ENCODE results near the gene MYH11. TPM values are rescaled to one million over a fixed set of nuclear protein-coding genes. Genes with fewer than 3 reads are reported as not detected.

MYH11 gene
- total and polyA plus RNA-seq, 2 experiments from 2014 or later: 2.0 to 12.2 TPM

DNA sequence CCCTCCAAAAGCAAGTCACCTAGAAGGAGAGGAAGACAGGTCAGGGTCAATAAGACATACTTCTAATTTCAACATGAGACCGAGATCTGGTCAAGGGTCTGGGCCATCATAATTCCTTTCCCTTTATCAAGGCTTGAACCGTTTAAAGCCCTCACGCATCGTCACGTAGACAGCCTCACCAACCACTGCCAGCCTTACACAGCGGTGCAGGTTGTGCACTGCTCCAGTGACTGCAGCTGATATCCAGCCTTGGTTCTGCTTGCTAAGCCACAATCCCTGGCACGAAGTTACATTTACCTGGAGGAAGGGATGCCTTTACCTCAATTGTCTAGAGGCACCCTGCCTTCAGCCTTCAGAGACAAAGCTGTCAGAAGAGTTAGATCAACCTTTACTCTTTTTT lies 85.1 kb downstream of the MYH11 start:
- Histone ChIP-seq H3K36me3 (no peaks in the 10 kb centered on the region), H3K27me3 (peaks cover 71% of the 10 kb centered on the region), H3K4me1 (ENCODE audit: low read depth) (no peaks in the 10 kb centered on the region), H3K27ac (no peak overlapping the region), H3K4me3 (no peak overlapping the region), H3K9me3 (ENCODE audit: low read depth) (no peaks in the 10 kb centered on the region)
- TF ChIP-seq, protein P1, sequence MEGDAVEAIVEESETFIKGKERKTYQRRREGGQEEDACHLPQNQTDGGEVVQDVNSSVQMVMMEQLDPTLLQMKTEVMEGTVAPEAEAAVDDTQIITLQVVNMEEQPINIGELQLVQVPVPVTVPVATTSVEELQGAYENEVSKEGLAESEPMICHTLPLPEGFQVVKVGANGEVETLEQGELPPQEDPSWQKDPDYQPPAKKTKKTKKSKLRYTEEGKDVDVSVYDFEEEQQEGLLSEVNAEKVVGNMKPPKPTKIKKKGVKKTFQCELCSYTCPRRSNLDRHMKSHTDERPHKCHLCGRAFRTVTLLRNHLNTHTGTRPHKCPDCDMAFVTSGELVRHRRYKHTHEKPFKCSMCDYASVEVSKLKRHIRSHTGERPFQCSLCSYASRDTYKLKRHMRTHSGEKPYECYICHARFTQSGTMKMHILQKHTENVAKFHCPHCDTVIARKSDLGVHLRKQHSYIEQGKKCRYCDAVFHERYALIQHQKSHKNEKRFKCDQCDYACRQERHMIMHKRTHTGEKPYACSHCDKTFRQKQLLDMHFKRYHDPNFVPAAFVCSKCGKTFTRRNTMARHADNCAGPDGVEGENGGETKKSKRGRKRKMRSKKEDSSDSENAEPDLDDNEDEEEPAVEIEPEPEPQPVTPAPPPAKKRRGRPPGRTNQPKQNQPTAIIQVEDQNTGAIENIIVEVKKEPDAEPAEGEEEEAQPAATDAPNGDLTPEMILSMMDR (IDR thresholded peaks at IDR 0.05; ENCODE audit: low read depth, low read length): no peak
- no peak for DNase-seq (ENCODE audit: low read depth in 1 of 2, low spot score in 1 of 2)

DNA sequence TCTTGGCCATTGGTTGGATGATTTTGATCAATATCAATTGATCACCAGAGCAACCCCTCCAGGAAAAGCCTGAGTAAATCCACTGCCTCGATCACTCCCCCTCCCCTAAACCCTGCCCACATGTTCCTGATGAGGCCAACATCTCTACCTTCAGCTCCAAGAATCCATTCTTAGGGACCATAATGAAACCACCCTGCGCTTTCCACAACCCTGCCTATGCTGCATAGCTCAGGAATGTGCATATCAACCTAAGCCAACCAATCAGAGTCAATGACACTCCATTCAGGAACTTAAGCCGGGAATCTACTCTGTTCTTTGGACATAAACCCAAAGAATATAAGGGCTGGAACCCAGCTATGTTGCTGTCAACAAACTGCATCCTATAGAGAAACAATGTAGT lies 86.3 kb downstream of the MYH11 start:
- Histone ChIP-seq H3K4me1 (ENCODE audit: low read depth) (no peaks in the 10 kb centered on the region), H3K27me3 (peaks cover 59% of the 10 kb centered on the region), H3K27ac (no peak overlapping the region), H3K36me3 (no peaks in the 10 kb centered on the region), H3K4me3 (no peak overlapping the region), H3K9me3 (ENCODE audit: low read depth) (no peaks in the 10 kb centered on the region)
- TF ChIP-seq, protein P1 (IDR thresholded peaks at IDR 0.05; ENCODE audit: low read depth, low read length): no peak
- peak in 1 of 2 donors; percentile 92 for DNase-seq (ENCODE audit: low read depth in 1 of 2, low spot score in 1 of 2)

DNA sequence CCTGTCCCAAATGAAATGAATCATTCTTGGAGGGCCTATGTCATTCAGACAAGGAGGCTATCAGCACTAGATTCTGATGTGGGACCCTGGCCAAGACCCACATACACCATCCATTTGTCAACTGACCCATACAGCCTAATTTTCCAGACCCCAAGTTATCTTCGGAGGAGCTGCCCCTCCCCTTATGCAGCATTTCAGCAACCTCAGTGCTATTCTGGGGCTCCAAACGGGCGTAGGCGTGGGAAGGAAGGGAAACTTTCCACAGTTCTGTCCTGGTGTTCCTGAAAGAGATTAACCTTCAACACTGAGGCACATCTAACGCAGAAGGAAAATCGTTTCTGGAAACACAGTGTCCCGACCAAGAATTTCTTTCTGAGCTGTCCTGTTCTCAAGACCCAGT lies 86.7 kb downstream of the MYH11 start:
- H3K27me3 ChIP-seq: peaks cover 57% of the 10 kb centered on the region
- no peak overlapping the region for H3K4me3 ChIP-seq
- H3K27ac ChIP-seq: no peak overlapping the region
- H3K9me3 ChIP-seq (ENCODE audit: low read depth): no peaks in the 10 kb centered on the region
- DNase-seq (ENCODE audit: low read depth in 1 of 2, low spot score in 1 of 2): peak in 1 of 2 donors; percentile 94
- H3K4me1 ChIP-seq (ENCODE audit: low read depth): no peaks in the 10 kb centered on the region
- TF ChIP-seq, protein P1 (IDR thresholded peaks at IDR 0.05; ENCODE audit: low read depth, low read length): no peak
- H3K36me3 ChIP-seq: no peaks in the 10 kb centered on the region

DNA sequence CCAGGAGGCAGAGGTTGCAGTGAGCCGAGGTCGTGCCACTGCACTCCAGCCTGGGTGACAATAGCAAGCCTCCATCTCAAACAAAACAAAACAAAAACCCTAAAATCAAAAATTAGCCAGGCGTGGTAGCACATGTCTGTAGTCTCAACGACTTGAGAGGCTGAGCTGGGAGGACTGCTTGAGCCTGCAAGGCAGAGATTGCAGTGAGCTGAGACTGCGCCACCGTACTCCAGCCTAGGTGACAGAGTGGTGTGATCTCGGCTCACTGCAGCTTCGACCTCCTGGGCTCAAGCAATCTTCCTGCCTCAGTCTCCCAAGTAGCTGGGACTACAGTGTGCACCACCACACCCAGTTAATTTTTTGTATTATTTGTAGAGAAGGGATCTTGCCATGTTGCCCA lies 87.6 kb downstream of the MYH11 start:
- no peak for DNase-seq (ENCODE audit: low read depth in 1 of 2, low spot score in 1 of 2)
- no peaks in the 10 kb centered on the region for H3K4me1 ChIP-seq (ENCODE audit: low read depth)
- TF ChIP-seq, protein P1 (IDR thresholded peaks at IDR 0.05; ENCODE audit: low read depth, low read length): no peak
- H3K36me3 ChIP-seq: no peaks in the 10 kb centered on the region
- H3K9me3 ChIP-seq (ENCODE audit: low read depth): no peaks in the 10 kb centered on the region
- peaks cover 57% of the 10 kb centered on the region for H3K27me3 ChIP-seq
- H3K4me3 ChIP-seq: no peak overlapping the region
- H3K27ac ChIP-seq: no peak overlapping the region

DNA sequence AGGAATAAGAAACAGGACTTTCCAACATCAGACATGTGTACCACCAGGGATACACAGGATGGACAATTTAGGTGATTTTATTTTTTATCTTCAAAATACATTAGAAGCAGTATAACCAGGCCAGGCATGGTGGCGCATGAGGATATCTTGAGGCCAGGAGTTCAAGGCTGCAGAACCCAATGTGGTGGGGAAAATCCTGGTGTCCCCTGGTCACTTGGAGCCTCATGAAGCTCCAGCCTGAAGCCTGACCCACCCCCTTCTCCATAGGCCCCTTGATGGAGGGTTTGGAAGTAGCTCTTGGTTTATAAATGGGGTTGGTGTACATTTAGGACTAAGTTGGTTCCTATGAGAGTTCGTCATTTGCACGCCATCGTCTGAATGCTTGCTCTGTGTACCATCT lies 88.6 kb downstream of the MYH11 start:
- no peaks in the 10 kb centered on the region for H3K36me3 ChIP-seq
- peaks cover 57% of the 10 kb centered on the region for H3K27me3 ChIP-seq
- no peak overlapping the region for H3K27ac ChIP-seq
- TF ChIP-seq, protein P1 (IDR thresholded peaks at IDR 0.05; ENCODE audit: low read depth, low read length): no peak
- no peak for DNase-seq (ENCODE audit: low read depth in 1 of 2, low spot score in 1 of 2)
- no peak overlapping the region for H3K4me3 ChIP-seq
- H3K4me1 ChIP-seq (ENCODE audit: low read depth): no peaks in the 10 kb centered on the region
- H3K9me3 ChIP-seq (ENCODE audit: low read depth): no peaks in the 10 kb centered on the region

DNA sequence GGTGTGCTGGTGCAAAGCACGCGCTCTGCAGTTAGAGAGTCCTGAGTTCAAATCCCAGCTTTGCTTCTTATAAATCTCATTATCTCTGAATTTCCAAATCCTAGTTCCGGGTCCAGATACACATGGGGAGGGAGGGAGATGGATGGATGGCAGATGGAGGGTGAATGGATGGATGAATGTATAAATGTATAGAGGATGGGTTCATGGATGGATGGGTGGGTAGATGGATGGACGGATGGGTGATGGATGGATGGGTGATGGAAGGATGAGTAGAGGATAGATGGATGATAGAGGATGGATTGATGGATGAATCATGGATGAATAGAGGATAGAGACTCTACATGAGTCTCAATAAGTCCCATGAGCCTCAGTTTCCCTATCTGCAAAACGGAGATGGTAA lies 89.9 kb downstream of the MYH11 start:
- H3K9me3 ChIP-seq (ENCODE audit: low read depth): no peaks in the 10 kb centered on the region
- H3K4me3 ChIP-seq: no peak overlapping the region
- peaks cover 52% of the 10 kb centered on the region for H3K27me3 ChIP-seq
- TF ChIP-seq, protein P1 (IDR thresholded peaks at IDR 0.05; ENCODE audit: low read depth, low read length): no peak
- no peaks in the 10 kb centered on the region for H3K4me1 ChIP-seq (ENCODE audit: low read depth)
- no peak overlapping the region for H3K27ac ChIP-seq
- H3K36me3 ChIP-seq: no peaks in the 10 kb centered on the region
- no peak for DNase-seq (ENCODE audit: low read depth in 1 of 2, low spot score in 1 of 2)

Data from cardiac muscle cell (in vitro differentiated cells and primary cell).